BE2C (cell line): Measurements from ENCODE around the gene TCEANC2.
"Not testable (repeated sequence)": the region's sequence is repeated elsewhere in the genome, so short reads cannot be mapped to it uniquely, and the experiment has no call there.

Experiments
- DNase-seq: peaks from one replicate; pipeline ENCODE4 v3.0.0-alpha.2; 2020
- H3K27me3 ChIP-seq: fragments of 250-450 bp; sonication (Bioruptor Pico); 2 replicates; pipeline ENCODE4 v1.5.1; 2020; ENCODE audit warnings: mild to moderate bottlenecking
- H3K36me3 ChIP-seq: fragments of 250-450 bp; sonication (Bioruptor Pico); 2 replicates; pipeline ENCODE4 v1.5.1; 2020; ENCODE audit warnings: mild to moderate bottlenecking
- H3K4me1 ChIP-seq: fragments of 250-450 bp; sonication (Bioruptor Pico); 2 replicates; pipeline ENCODE4 v1.5.1; 2020
- H3K4me3 ChIP-seq: 2 replicates; pipeline ENCODE4 v1.5.1; 2011; ENCODE audit warnings: low read depth, low read length
- H3K9me3 ChIP-seq: fragments of 250-450 bp; sonication (Bioruptor Pico); 2 replicates; pipeline ENCODE4 v1.5.1; 2020
- CTCF ChIP-seq: IDR thresholded peaks from 2 replicates; pipeline ENCODE4 v1.5.1; 2012; ENCODE audit warnings: mild to moderate bottlenecking, low read depth, low read length

The TCEANC2 gene

GRCh38 chr1:54094001-54094729, 40.8 kb downstream of the TCEANC2 start:
- H3K27me3 ChIP-seq: no peaks in the 10 kb centered on the region
- no peaks in the 10 kb centered on the region for H3K4me1 ChIP-seq
- H3K4me3 ChIP-seq: no peak overlapping the region
- H3K36me3 ChIP-seq: no peaks in the 10 kb centered on the region
- TF ChIP-seq CTCF: no peak
- no peaks in the 10 kb centered on the region for H3K9me3 ChIP-seq
- no peak for DNase-seq

GRCh38 chr1:54094730-54095105, 41.3 kb downstream of the TCEANC2 start:
- not testable (repeated sequence) for H3K4me3 ChIP-seq, H3K4me1 ChIP-seq, H3K9me3 ChIP-seq, H3K27me3 ChIP-seq, H3K36me3 ChIP-seq, DNase-seq

GRCh38 chr1:54095546-54096226, 42.3 kb downstream of the TCEANC2 start:
- Histone ChIP-seq H3K4me1 (no peaks in the 10 kb centered on the region), H3K27me3 (no peaks in the 10 kb centered on the region), H3K36me3 (no peaks in the 10 kb centered on the region), H3K9me3 (no peaks in the 10 kb centered on the region), H3K4me3 (no peak overlapping the region)
- DNase-seq: no peak
- TF ChIP-seq CTCF: no peak

- H3K4me1 ChIP-seq: no peaks in the 10 kb centered on the region
- DNase-seq: no peak
- H3K4me3 ChIP-seq: no peak overlapping the region
Observed at GRCh38 chr1:54096227-54096876, 42.9 kb downstream of the TCEANC2 start.

GRCh38 chr1:54096877-54097240, 43.5 kb downstream of the TCEANC2 start:
- no peak overlapping the region for H3K4me3 ChIP-seq
- no peak for DNase-seq

More at GRCh38 chr1:54096227-54096876, 42.9 kb downstream of the TCEANC2 start:
- Histone ChIP-seq H3K36me3 (no peaks in the 10 kb centered on the region), H3K9me3 (no peaks in the 10 kb centered on the region), H3K27me3 (no peaks in the 10 kb centered on the region)
- TF ChIP-seq CTCF: no peak

GRCh38 chr1:54099061-54099610, 45.7 kb downstream of the TCEANC2 start:
- H3K27me3 ChIP-seq: no peaks in the 10 kb centered on the region
- no peak overlapping the region for H3K4me3 ChIP-seq
- H3K36me3 ChIP-seq: no peaks in the 10 kb centered on the region
- no peaks in the 10 kb centered on the region for H3K4me1 ChIP-seq
- TF ChIP-seq CTCF: no peak
- H3K9me3 ChIP-seq: no peaks in the 10 kb centered on the region
- no peak for DNase-seq

More at GRCh38 chr1:54096877-54097240, 43.5 kb downstream of the TCEANC2 start:
- TF ChIP-seq CTCF: no peak
- Histone ChIP-seq H3K4me1 (no peaks in the 10 kb centered on the region), H3K27me3 (no peaks in the 10 kb centered on the region), H3K9me3 (no peaks in the 10 kb centered on the region), H3K36me3 (no peaks in the 10 kb centered on the region)
